Calu3 (cell line): ENCODE measurements around the gene KCNJ10. TPM values are rescaled to one million over a fixed set of nuclear protein-coding genes. Genes with fewer than 3 reads are reported as not detected.
"Not testable (repeated sequence)": the region's sequence is repeated elsewhere in the genome, so short reads cannot be mapped to it uniquely, and the experiment has no call there.

Experiments
- BruUV-seq: library from RNA; stranded (reverse); fragments of 400-500 nt; replicated peaks from 2 replicates; lab custom pipeline; 2021; lab: Mats Ljungman, UMichigan
- CTCF ChIA-PET: fragments of 300-600 bp; sonication (Branson Sonifier 250); formaldehyde crosslinking; loops from one replicate; lab custom pipeline; 2022; ENCODE audit warnings: antibody characterized with exemption; lab: Charles Lee
- DNase-seq: peaks from one replicate; pipeline ENCODE4 v3.0.0; 2022
- H3K27ac Mint-ChIP-seq: one replicate; pipeline ENCODE4 v1.8.0; 2022; ENCODE audit warnings: mixed read lengths; ENCODE audit not compliant: unreplicated experiment
- H3K27me3 Mint-ChIP-seq: one replicate; pipeline ENCODE4 v1.8.0; 2022; ENCODE audit warnings: mixed read lengths; ENCODE audit not compliant: unreplicated experiment
- H3K36me3 Mint-ChIP-seq: one replicate; pipeline ENCODE4 v1.8.0; 2022; ENCODE audit warnings: mild to moderate bottlenecking, moderate library complexity, mixed read lengths; ENCODE audit not compliant: insufficient read depth, unreplicated experiment
- H3K4me1 Mint-ChIP-seq: one replicate; pipeline ENCODE4 v1.8.0; 2022; ENCODE audit warnings: mild to moderate bottlenecking, low read depth, mixed read lengths; ENCODE audit not compliant: unreplicated experiment
- H3K4me3 Mint-ChIP-seq: one replicate; pipeline ENCODE4 v1.8.0; 2022; ENCODE audit warnings: mild to moderate bottlenecking, low read depth, moderate library complexity, mixed read lengths; ENCODE audit not compliant: unreplicated experiment
- H3K9me3 Mint-ChIP-seq: one replicate; pipeline ENCODE4 v1.8.0; 2022; ENCODE audit warnings: low read depth, mixed read lengths; ENCODE audit not compliant: unreplicated experiment
- intact Hi-C: fragments of 100-400 bp; cut with micrococcal nuclease; formaldehyde crosslinking; loops from one replicate; pipeline ENCODE4 v1.10.0; 2022; ENCODE audit not compliant: unreplicated experiment
- total RNA-seq: library from RNA; stranded (reverse); gene quantifications from 2 replicates; pipeline ENCODE4 v1.2.3, GENCODE V29; 2022
- TF ChIP-seq, protein P1 (sequence below): fragments of 200-600 bp; IDR thresholded peaks from one replicate; pipeline ENCODE4 v1.8.0; 2022; ENCODE audit warnings: antibody characterized with exemption; ENCODE audit not compliant: unreplicated experiment

The KCNJ10 gene
- total RNA-seq, 1 experiment from 2014 or later, result not detected

DNA sequence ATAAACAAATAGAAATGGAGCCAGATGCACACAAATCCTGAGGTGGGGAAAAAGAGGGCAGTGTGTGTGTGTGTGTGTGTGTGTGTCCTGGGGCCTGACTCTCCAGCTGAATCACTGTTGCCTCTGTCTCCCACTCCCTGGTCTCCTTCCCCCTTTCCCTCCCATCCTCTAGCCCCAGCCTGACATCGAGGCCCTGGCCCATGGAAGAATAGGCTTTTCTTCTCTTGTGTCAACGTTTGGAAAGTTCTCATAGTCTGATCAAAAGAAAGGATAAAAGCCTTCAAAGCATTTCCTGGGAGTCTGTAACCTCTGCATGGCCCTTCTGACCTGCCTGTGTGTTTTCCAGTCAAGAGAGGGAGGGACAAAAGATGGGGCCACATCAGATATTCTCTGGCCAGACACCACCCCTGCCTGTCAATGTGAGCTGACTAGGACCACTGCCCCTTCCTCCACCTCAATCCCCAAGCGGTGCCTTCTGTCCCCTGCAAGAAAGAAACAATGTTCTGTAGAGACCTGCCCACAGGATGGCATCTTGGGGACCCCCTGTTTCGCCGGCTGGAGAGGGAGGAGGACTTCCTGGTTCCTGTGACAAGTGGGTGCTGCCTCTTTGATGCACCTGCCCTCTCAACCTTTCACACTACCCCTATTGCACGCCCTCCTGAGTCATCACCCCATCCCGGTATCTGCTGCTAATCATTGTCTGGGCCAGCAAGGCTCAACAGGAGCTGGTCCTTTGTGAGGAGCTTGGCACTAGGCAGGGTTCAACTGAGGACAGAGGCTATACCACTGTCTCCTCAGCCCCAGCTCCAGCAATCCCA, 16.2 kb downstream of the KCNJ10 start:
- CTCF ChIA-PET, result interaction anchor here (0.9 kb wide), 1 partner anchor 32 kb away, joined by 3 read pairs; no protein-coding TSS in a partner anchor
- no peak overlapping the region for H3K4me3 Mint-ChIP-seq
- no peaks in the 10 kb centered on the region for H3K36me3 Mint-ChIP-seq
- peaks cover 100% of the 10 kb centered on the region for H3K27me3 Mint-ChIP-seq
- no peaks in the 10 kb centered on the region for H3K4me1 Mint-ChIP-seq
- DNase-seq, result no peak
- H3K27ac Mint-ChIP-seq, result no peak overlapping the region
- intact Hi-C loops, result no loop called here
- no peaks in the 10 kb centered on the region for H3K9me3 Mint-ChIP-seq
- no TSS peak for BruUV-seq
- TF ChIP-seq, protein P1, sequence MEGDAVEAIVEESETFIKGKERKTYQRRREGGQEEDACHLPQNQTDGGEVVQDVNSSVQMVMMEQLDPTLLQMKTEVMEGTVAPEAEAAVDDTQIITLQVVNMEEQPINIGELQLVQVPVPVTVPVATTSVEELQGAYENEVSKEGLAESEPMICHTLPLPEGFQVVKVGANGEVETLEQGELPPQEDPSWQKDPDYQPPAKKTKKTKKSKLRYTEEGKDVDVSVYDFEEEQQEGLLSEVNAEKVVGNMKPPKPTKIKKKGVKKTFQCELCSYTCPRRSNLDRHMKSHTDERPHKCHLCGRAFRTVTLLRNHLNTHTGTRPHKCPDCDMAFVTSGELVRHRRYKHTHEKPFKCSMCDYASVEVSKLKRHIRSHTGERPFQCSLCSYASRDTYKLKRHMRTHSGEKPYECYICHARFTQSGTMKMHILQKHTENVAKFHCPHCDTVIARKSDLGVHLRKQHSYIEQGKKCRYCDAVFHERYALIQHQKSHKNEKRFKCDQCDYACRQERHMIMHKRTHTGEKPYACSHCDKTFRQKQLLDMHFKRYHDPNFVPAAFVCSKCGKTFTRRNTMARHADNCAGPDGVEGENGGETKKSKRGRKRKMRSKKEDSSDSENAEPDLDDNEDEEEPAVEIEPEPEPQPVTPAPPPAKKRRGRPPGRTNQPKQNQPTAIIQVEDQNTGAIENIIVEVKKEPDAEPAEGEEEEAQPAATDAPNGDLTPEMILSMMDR, result no peak

- no peaks in the 10 kb centered on the region for H3K4me1 Mint-ChIP-seq
- no peak overlapping the region for H3K27ac Mint-ChIP-seq
- intact Hi-C loops, result no loop called here
- H3K4me3 Mint-ChIP-seq, result no peak overlapping the region
- BruUV-seq, result no TSS peak
- TF ChIP-seq, protein P1, result no peak
- H3K27me3 Mint-ChIP-seq, result peaks cover 100% of the 10 kb centered on the region
- H3K9me3 Mint-ChIP-seq, result no peaks in the 10 kb centered on the region
- no peak for DNase-seq
- CTCF ChIA-PET, result interaction anchor here (0.9 kb wide), 1 partner anchor 33 kb away, joined by 3 read pairs; no protein-coding TSS in a partner anchor
- no peaks in the 10 kb centered on the region for H3K36me3 Mint-ChIP-seq
Observed at GRCh38 chr1:160052936-160053335, 17.0 kb downstream of the KCNJ10 start.

GRCh38 chr1:160050619-160051018, 19.3 kb downstream of the KCNJ10 start:
- H3K36me3 Mint-ChIP-seq, result no peaks in the 10 kb centered on the region
- peaks cover 99% of the 10 kb centered on the region for H3K27me3 Mint-ChIP-seq
- CTCF ChIA-PET, result interaction anchor here (1.0 kb wide), 1 partner anchor 28 kb away, joined by 3 read pairs; no protein-coding TSS in a partner anchor

DNA sequence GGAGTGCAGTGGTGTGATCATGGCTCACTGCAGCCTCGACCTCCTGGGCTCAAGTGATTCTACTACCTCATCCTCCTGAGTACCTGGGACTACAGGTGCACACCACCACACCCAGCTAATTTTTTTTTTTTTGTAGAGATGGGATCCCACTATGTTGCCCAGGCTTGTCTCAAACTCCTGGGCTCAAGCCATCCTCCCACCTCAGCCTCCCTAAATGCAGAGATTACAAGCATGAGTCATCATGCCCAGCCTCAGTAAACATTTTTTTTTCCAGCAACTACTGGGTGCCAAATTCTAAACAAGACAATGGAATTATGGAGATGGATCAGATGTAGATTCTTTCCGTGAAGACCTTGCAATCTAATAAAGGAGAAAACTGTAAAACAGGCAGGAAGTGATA, 19.8 kb downstream of the KCNJ10 start:
- peaks cover 99% of the 10 kb centered on the region for H3K27me3 Mint-ChIP-seq
- H3K4me1 Mint-ChIP-seq, H3K4me3 Mint-ChIP-seq, H3K36me3 Mint-ChIP-seq, H3K27ac Mint-ChIP-seq, intact Hi-C loops, BruUV-seq, DNase-seq, CTCF ChIA-PET, H3K9me3 Mint-ChIP-seq: not testable (repeated sequence)

More at GRCh38 chr1:160050619-160051018, 19.3 kb downstream of the KCNJ10 start:
- no peak for DNase-seq
- no peaks in the 10 kb centered on the region for H3K9me3 Mint-ChIP-seq
- H3K4me3 Mint-ChIP-seq, result no peak overlapping the region
- intact Hi-C loops, result no loop called here
- H3K4me1 Mint-ChIP-seq, result peaks cover 8% of the 10 kb centered on the region
- H3K27ac Mint-ChIP-seq, result no peak overlapping the region
- BruUV-seq, result no TSS peak
- TF ChIP-seq, protein P1, result no peak
